Transverse colon (tissue), 4 donors: Measurements from ENCODE around the gene MZB1. TPM values are rescaled to one million over a fixed set of nuclear protein-coding genes. Genes with fewer than 3 reads are reported as not detected.
A peak's percentile ranks its signal among the peaks of the same experiment; 100 is the strongest.

ENCODE experiments used
- DNase-seq: peaks from one replicate; pipeline ENCODE4 v3.0.0-alpha.2; 2019
- H3K27ac ChIP-seq, 4 donors: fragments of 200-600 bp; sonication (generic); 2 replicates each; pipeline ENCODE4 v1.5.1; 2016 to 2018; ENCODE audit warnings: inconsistent platforms in 4 of 4
- H3K27me3 ChIP-seq: fragments of 200-600 bp; sonication (generic); 2 replicates; pipeline ENCODE4 v1.5.1; 2017; ENCODE audit warnings: inconsistent platforms
- H3K36me3 ChIP-seq, 4 donors: fragments of 200-600 bp; sonication (generic); 2 replicates each; pipeline ENCODE4 v1.5.1; 2017 to 2019; ENCODE audit warnings: inconsistent platforms in 4 of 4
- H3K4me1 ChIP-seq, 4 donors: fragments of 200-600 bp; sonication (generic); 2 replicates each; pipeline ENCODE4 v1.5.1; 2017 to 2020; ENCODE audit warnings: inconsistent platforms in 4 of 4
- H3K4me3 ChIP-seq, 4 donors: fragments of 200-600 bp; sonication (generic); 1 replicate in 1 of 4; 2 replicates in 3 of 4; pipeline versions ENCODE4 v1.5.1 to v1.6.1; 2017 to 2019; ENCODE audit warnings: inconsistent platforms in 4 of 4
- H3K9me3 ChIP-seq, 2 donors: fragments of 200-600 bp; sonication (generic); 2 replicates each; pipeline ENCODE4 v1.5.1; 2017 to 2019; ENCODE audit warnings: inconsistent platforms in 2 of 2
- CTCF ChIP-seq, 5 experiments: fragments of 200-600 bp in 3 of 5; fragments of 450-650 bp in 2 of 5; sonication (generic) in 3 of 5; IDR thresholded peaks; 1 replicate in 2 of 5; 2 replicates in 3 of 5; pipeline ENCODE4 v1.5.1; 2016 to 2017; ENCODE audit warnings: antibody characterized with exemption in 5 of 5, inconsistent platforms in 3 of 5, mild to moderate bottlenecking in 2 of 5, moderate library complexity in 1 of 5
- EP300 ChIP-seq: sonication (generic); formaldehyde crosslinking; IDR thresholded peaks from one replicate; pipeline ENCODE4 v1.6.1; 2017; ENCODE audit warnings: antibody characterized with exemption, low read depth
- POLR2A ChIP-seq: fragments of 450-650 bp; IDR thresholded peaks from one replicate; pipeline ENCODE4 v1.6.1; 2016; ENCODE audit warnings: antibody characterized with exemption, mild to moderate bottlenecking, moderate library complexity
- POLR2AphosphoS5 ChIP-seq, 3 donors: sonication (generic); formaldehyde crosslinking; IDR thresholded peaks; one replicate each; pipeline ENCODE4 v1.6.1; 2016; ENCODE audit warnings: antibody characterized with exemption in 3 of 3
- WGBS, 2 donors: methylation state at CpG; one replicate each; pipeline ENCODE4 v1.1.5; 2018; ENCODE audit warnings: low coverage in 1 of 2; 5-methylcytosine and 5-hydroxymethylcytosine counted together
- in situ Hi-C, 4 donors: fragments of 200-750 bp; cut with MboI; loops; one replicate each; pipeline versions ENCODE4 v1.15.0 to v1.15.1; 2017; ENCODE audit warnings: low sequenced_read_pairs in 3 of 4, low pct_ligation_motif_present in 1 of 4, low pct_unique_long_range_greater_than_20kb in 1 of 4
- intact Hi-C: fragments of 100-400 bp; cut with DNase I; formaldehyde crosslinking; loops from one replicate; pipeline ENCODE4 v1.15.1; 2023; ENCODE audit warnings: low total_unique reads
- total RNA-seq, 4 donors: library from RNA; depleted of rRNA; stranded (reverse); fragments of >200 nt; gene quantifications; one replicate each; pipeline ENCODE4 v1.1.0, GENCODE V29; 2016

Gene MZB1
- total RNA-seq, 4 donors from 2014 or later, result 4.0 to 39.2 TPM; not detected in 2

- WGBS, 2 donors, result 36 to 49% methylated on average over 2 to 4 of the region's 4 CpGs
- no peak for DNase-seq
- Histone ChIP-seq H3K4me1 (peaks cover 35 to 58% (median 39%) of the 10 kb centered on the region in 4 donors), H3K27me3 (no peaks in the 10 kb centered on the region), H3K9me3 (no peaks in the 10 kb centered on the region), H3K27ac (peak overlapping the region; percentile 4 to 74 (median 59)), H3K4me3 (no peak overlapping the region), H3K36me3 (no peaks in the 10 kb centered on the region)
- in situ Hi-C loops, result no loop called here
- TF ChIP-seq EP300 (no peak), POLR2AphosphoS5 (IDR thresholded peaks at IDR 0.05) (peak in 2 of 3 donors; percentile 6 to 18)
- intact Hi-C loops, result no loop called here
These were observed 27.5 kb upstream of the MZB1 start for GRCh38 chr5:139417214-139417613.

- Histone ChIP-seq H3K4me1 (peaks cover 35 to 58% (median 39%) of the 10 kb centered on the region in 4 donors), H3K27me3 (no peaks in the 10 kb centered on the region), H3K27ac (peak overlapping the region; percentile 27 to 74 (median 59)), H3K36me3 (no peaks in the 10 kb centered on the region), H3K9me3 (no peaks in the 10 kb centered on the region), H3K4me3 (no peak overlapping the region)
- TF ChIP-seq EP300 (no peak), POLR2AphosphoS5 (IDR thresholded peaks at IDR 0.05) (peak in 2 of 3 donors; percentile 69 to 88), POLR2A (peak; percentile 71)
- intact Hi-C loops, result no loop called here
- WGBS, 2 donors, result 68% methylated on average over 9 of the region's 9 CpGs; no CpG with 5 or more reads in 1 of the 2 donors
- in situ Hi-C loops, result no loop called here
- peak; percentile 73 for DNase-seq
These were observed 26.9 kb upstream of the MZB1 start for GRCh38 chr5:139416651-139417050.

GRCh38 chr5:139415869-139416268 is 26.2 kb upstream of the MZB1 start:
- Histone ChIP-seq H3K27ac (peak overlapping the region; percentile 9 to 74 (median 59)), H3K27me3 (no peaks in the 10 kb centered on the region), H3K36me3 (no peaks in the 10 kb centered on the region), H3K4me1 (peaks cover 35 to 59% (median 39%) of the 10 kb centered on the region in 4 donors), H3K4me3 (no peak overlapping the region), H3K9me3 (no peaks in the 10 kb centered on the region)
- in situ Hi-C loops (no loop called here), intact Hi-C loops (no loop called here)
- no peak for DNase-seq
- TF ChIP-seq POLR2A (no peak), CTCF (IDR thresholded peaks at IDR 0.05) (no peak), EP300 (no peak), POLR2AphosphoS5 (IDR thresholded peaks at IDR 0.05) (no peak)

GRCh38 chr5:139415221-139415861 is 25.6 kb upstream of the MZB1 start:
- Histone ChIP-seq H3K4me1 (peaks cover 37 to 64% (median 42%) of the 10 kb centered on the region in 4 donors), H3K9me3 (no peaks in the 10 kb centered on the region), H3K4me3 (no peak overlapping the region), H3K27ac (peak overlapping the region; percentile 9 to 74 (median 59)), H3K27me3 (no peaks in the 10 kb centered on the region), H3K36me3 (no peaks in the 10 kb centered on the region)
- no peak for DNase-seq
- intact Hi-C loops, result no loop called here
- TF ChIP-seq POLR2AphosphoS5 (IDR thresholded peaks at IDR 0.05) (peak in 1 of 3 donors; percentile 29), EP300 (no peak)
- in situ Hi-C loops, result no loop called here
- WGBS, 2 donors, result 70 to 74% methylated on average over 3 to 8 of the region's 8 CpGs

- H3K27ac ChIP-seq, result peak overlapping the region; percentile 9 to 74 (median 42)
- in situ Hi-C loops, result no loop called here
- WGBS, 2 donors, result 75 to 87% methylated on average over 3 to 9 of the region's 9 CpGs
These were observed 24.9 kb upstream of the MZB1 start for GRCh38 chr5:139414581-139415130.

More at GRCh38 chr5:139414581-139415130, 24.9 kb upstream of the MZB1 start:
- DNase-seq, result no peak
- intact Hi-C loops, result no loop called here
- no peak for TF ChIP-seq EP300
- no peak for TF ChIP-seq POLR2A
- TF ChIP-seq CTCF (IDR thresholded peaks at IDR 0.05), result no peak
- TF ChIP-seq POLR2AphosphoS5 (IDR thresholded peaks at IDR 0.05), result no peak
- Histone ChIP-seq H3K9me3 (no peaks in the 10 kb centered on the region), H3K4me1 (peaks cover 41 to 64% (median 43%) of the 10 kb centered on the region in 4 donors), H3K36me3 (no peaks in the 10 kb centered on the region), H3K4me3 (no peak overlapping the region), H3K27me3 (no peaks in the 10 kb centered on the region)
